H1 (cell line): Measurements from ENCODE around the gene SRRM2. TPM values are rescaled to one million over a fixed set of nuclear protein-coding genes. Genes with fewer than 3 reads are reported as not detected.

Source experiments
- CTCF ChIA-PET: fragments of 300-600 bp; sonication (Branson Sonifier 250); formaldehyde crosslinking; loops from one replicate; lab custom pipeline; 2021; ENCODE audit not compliant: partially characterized antibody; lab: Charles Lee
- POLR2A ChIA-PET: fragments of 300-600 bp; sonication (Branson Sonifier 250); formaldehyde crosslinking; loops from one replicate; lab custom pipeline; 2021; ENCODE audit warnings: inconsistent platforms; ENCODE audit not compliant: partially characterized antibody; lab: Charles Lee
- DNase-seq, 2 experiments: peaks; one replicate each; pipeline versions ENCODE4 v3.0.0 to v3.0.0-alpha.2; 2010 to 2022; ENCODE audit warnings: low spot score in 2 of 2, low read depth in 1 of 2, mixed read lengths in 1 of 2
- FAIRE-seq: peaks from 2 replicates; lab custom pipeline; 2011; peaks lifted over from hg19 to GRCh38; lab: Jason Lieb, UNC
- H2AFZ ChIP-seq: 2 replicates; pipeline ENCODE4 v1.8.1; 2012; ENCODE audit warnings: low read length, inconsistent platforms
- H2AK5ac ChIP-seq: 2 replicates; pipeline ENCODE4 v1.6.1; 2013; ENCODE audit warnings: low read depth, low read length
- H2BK120ac ChIP-seq: replicated peaks from 2 replicates; pipeline ENCODE3; 2013; ENCODE audit warnings: low read depth, low read length, inconsistent platforms
- H2BK12ac ChIP-seq: 2 replicates; pipeline ENCODE4 v1.6.1; 2013; ENCODE audit warnings: low read depth, low read length
- H2BK15ac ChIP-seq: 2 replicates; pipeline ENCODE4 v1.6.1; 2013; ENCODE audit warnings: low read length
- H2BK20ac ChIP-seq: 2 replicates; pipeline ENCODE4 v1.6.1; 2013; ENCODE audit warnings: low read length
- H2BK5ac ChIP-seq: 2 replicates; pipeline ENCODE4 v1.6.1; 2013; ENCODE audit warnings: low read depth, low read length
- H3K14ac ChIP-seq: 2 replicates; pipeline ENCODE4 v1.6.1; 2013; ENCODE audit warnings: inconsistent platforms; ENCODE audit not compliant: insufficient read length
- H3K18ac ChIP-seq: 2 replicates; pipeline ENCODE4 v1.6.1; 2013; ENCODE audit warnings: low read length; ENCODE audit errors: extremely low read depth
- H3K23ac ChIP-seq: 2 replicates; pipeline ENCODE4 v1.6.1; 2013; ENCODE audit warnings: inconsistent platforms; ENCODE audit not compliant: insufficient read length
- H3K23me2 ChIP-seq: 2 replicates; pipeline ENCODE4 v1.6.1; 2013; ENCODE audit warnings: low read depth, low read length
- H3K27ac ChIP-seq: 2 replicates; pipeline ENCODE4 v1.6.1; 2011; ENCODE audit warnings: low read depth, low read length, inconsistent platforms
- H3K27me3 ChIP-seq, 4 experiments: replicated peaks in 1 of 4; 1 replicate in 1 of 4; 2 replicates in 3 of 4; pipeline versions ENCODE4 v1.6.1 to v1.8.1; 2011 to 2013; ENCODE audit warnings: low read length in 3 of 4, mild to moderate bottlenecking in 3 of 4, inconsistent platforms in 2 of 4, mixed read lengths in 2 of 4, moderate library complexity in 1 of 4; ENCODE audit not compliant: control insufficient read depth in 3 of 4, insufficient read depth in 3 of 4; ENCODE audit errors: extremely low read depth in 1 of 4
- H3K36me3 ChIP-seq, 4 experiments: 2 replicates each; pipeline versions ENCODE4 v1.6.1 to v1.8.1; 2011 to 2013; ENCODE audit warnings: mild to moderate bottlenecking in 4 of 4, low read length in 3 of 4, moderate library complexity in 2 of 4, control low read depth in 1 of 4, inconsistent platforms in 1 of 4; ENCODE audit not compliant: insufficient read depth in 4 of 4, control insufficient read depth in 2 of 4
- H3K4ac ChIP-seq: replicated peaks from 2 replicates; pipeline ENCODE3; 2013; ENCODE audit warnings: low read length, low read depth, mixed read lengths, inconsistent platforms; ENCODE audit not compliant: insufficient read length
- H3K4me1 ChIP-seq, 4 experiments: replicated peaks in 1 of 4; 1 replicate in 1 of 4; 2 replicates in 3 of 4; pipeline versions ENCODE4 v1.6.1 to v1.8.1; 2011 to 2013; ENCODE audit warnings: low read length in 3 of 4, inconsistent platforms in 2 of 4, mixed read lengths in 1 of 4; ENCODE audit not compliant: insufficient read depth in 4 of 4, control insufficient read depth in 3 of 4
- H3K4me2 ChIP-seq, 2 experiments: 2 replicates each; pipeline versions ENCODE4 v1.6.1 to v1.8.1; 2011 to 2013; ENCODE audit warnings: low read depth in 2 of 2, low read length in 2 of 2, control low read depth in 1 of 2, inconsistent platforms in 1 of 2, mild to moderate bottlenecking in 1 of 2; ENCODE audit not compliant: insufficient read depth in 1 of 2
- H3K4me3 ChIP-seq, 4 experiments: fragments of 200-600, 300-600 bp in 1 of 4; sonication (generic), shearing (Covaris generic), sonication (Bioruptor Twin) in 1 of 4; 2 replicates each; pipeline versions ENCODE4 v1.5.1 to v1.8.1; 2011 to 2016; ENCODE audit warnings: low read length in 4 of 4, low read depth in 3 of 4, control low read depth in 2 of 4, inconsistent platforms in 2 of 4, mild to moderate bottlenecking in 2 of 4, mixed read lengths in 1 of 4, moderate library complexity in 1 of 4; ENCODE audit not compliant: insufficient read depth in 2 of 4; ENCODE audit errors: extremely low read depth in 1 of 4
- H3K56ac ChIP-seq: replicated peaks from 2 replicates; pipeline ENCODE3; 2013; ENCODE audit warnings: low read depth, mild to moderate bottlenecking, mixed read lengths, low read length, inconsistent platforms; ENCODE audit not compliant: insufficient read length
- H3K79me1 ChIP-seq: 2 replicates; pipeline ENCODE4 v1.6.1; 2013; ENCODE audit warnings: low read depth, low read length, control low read depth
- H3K79me2 ChIP-seq, 2 experiments: 2 replicates each; pipeline versions ENCODE4 v1.6.1 to v1.8.1; 2012 to 2013; ENCODE audit warnings: low read length in 2 of 2, mild to moderate bottlenecking in 2 of 2, inconsistent platforms in 1 of 2; ENCODE audit not compliant: insufficient read depth in 2 of 2, control insufficient read depth in 1 of 2
- H3K9ac ChIP-seq, 4 experiments: replicated peaks in 1 of 4; 1 replicate in 1 of 4; 2 replicates in 3 of 4; pipeline versions ENCODE4 v1.6.1 to v1.8.1; 2011 to 2013; ENCODE audit warnings: low read depth in 3 of 4, low read length in 3 of 4, control low read depth in 2 of 4, mild to moderate bottlenecking in 2 of 4, moderate library complexity in 2 of 4, inconsistent platforms in 1 of 4; ENCODE audit errors: extremely low read depth in 1 of 4
- H3K9me3 ChIP-seq, 2 experiments: 2 replicates each; pipeline versions ENCODE4 v1.6.1 to v1.8.1; 2012 to 2013; ENCODE audit warnings: mild to moderate bottlenecking in 2 of 2, moderate library complexity in 2 of 2, control low read depth in 1 of 2, inconsistent platforms in 1 of 2, low read depth in 1 of 2, low read length in 1 of 2, mixed read lengths in 1 of 2; ENCODE audit not compliant: insufficient read depth in 2 of 2
- H4K20me1 ChIP-seq, 2 experiments: replicated peaks in 1 of 2; 2 replicates each; pipeline versions ENCODE3 to v1.8.1; 2011 to 2013; ENCODE audit warnings: inconsistent platforms in 2 of 2, low read length in 2 of 2, mild to moderate bottlenecking in 1 of 2; ENCODE audit not compliant: insufficient read depth in 2 of 2, control insufficient read depth in 1 of 2
- H4K5ac ChIP-seq: 2 replicates; pipeline ENCODE4 v1.6.1; 2013; ENCODE audit warnings: low read length, low read depth, mixed read lengths, inconsistent platforms; ENCODE audit not compliant: insufficient read length
- H4K8ac ChIP-seq: 2 replicates; pipeline ENCODE4 v1.8.0; 2013; ENCODE audit warnings: mild to moderate bottlenecking, moderate library complexity, low read length, inconsistent platforms; ENCODE audit not compliant: insufficient read depth; ENCODE audit errors: extremely low read depth
- H4K91ac ChIP-seq: replicated peaks from 2 replicates; pipeline ENCODE3; 2013; ENCODE audit warnings: low read length, mixed read lengths, inconsistent platforms; ENCODE audit not compliant: insufficient read length
- CTCF ChIP-seq, 3 experiments: IDR thresholded peaks; 1 replicate in 2 of 3; 2 replicates in 1 of 3; pipeline versions ENCODE4 v1.5.1 to v1.6.1; 2011; ENCODE audit warnings: low read length in 3 of 3, mild to moderate bottlenecking in 3 of 3, inconsistent platforms in 2 of 3, low read depth in 1 of 3, moderate library complexity in 1 of 3; ENCODE audit not compliant: insufficient read depth in 1 of 3; ENCODE audit errors: control extremely low read depth in 1 of 3
- GTF2F1 ChIP-seq: IDR thresholded peaks from 2 replicates; pipeline ENCODE4 v1.6.1; 2012; ENCODE audit warnings: low read depth, low read length, improper control_type of control experiment, borderline replicate concordance
- TCF12 ChIP-seq: IDR thresholded peaks from 2 replicates; pipeline ENCODE4 v1.6.1; 2011; ENCODE audit warnings: low read depth, mild to moderate bottlenecking, low read length
- WGBS, 2 experiments: shearing (Covaris generic) in 1 of 2; methylation state at CpG; one replicate each; pipeline versions ENCODE4 v1.1.6 to v1.1.7; 2013 to 2015; ENCODE audit warnings: low lambda C conversion rate in 2 of 2, mixed read lengths in 2 of 2, inconsistent platforms in 1 of 2, low coverage in 1 of 2, missing lambda C conversion rate in 1 of 2; ENCODE audit not compliant: insufficient replicate concordance in 2 of 2, insufficient coverage in 1 of 2, insufficient read length in 1 of 2; ENCODE audit errors: extremely low coverage in 1 of 2, missing lambda C conversion rate in 1 of 2; 5-methylcytosine and 5-hydroxymethylcytosine counted together
- polyA plus RNA-seq, 7 experiments: library from polyadenylated mRNA; depleted of rRNA in 3 of 7; stranded (reverse) in 5 of 7; unstranded in 2 of 7; fragments of >200 nt in 5 of 7; fragments of 200-250 nt in 2 of 7; gene quantifications; 1 replicate in 5 of 7; 2 replicates in 1 of 7; 4 replicates in 1 of 7; pipeline versions ENCODE4 v1.2.1 to v1.2.3, GENCODE V29; 2011 to 2013; ENCODE audit warnings: missing spikeins in 2 of 7, mixed read lengths in 2 of 7
- total RNA-seq: library from RNA; stranded (reverse); fragmentation: NEBNext Ultra II Directional; extraction: Animal tissue kit (Norgen Biotek cat#: 25700); gene quantifications from 2 replicates; pipeline ENCODE4 v1.2.1, GENCODE V29; 2021
- TF ChIP-seq, protein P1 (sequence below): IDR thresholded peaks from 2 replicates; pipeline ENCODE4 v1.6.1; 2011; ENCODE audit warnings: low read depth, mild to moderate bottlenecking, low read length; ENCODE audit not compliant: insufficient read depth

The SRRM2 gene
- total and polyA plus RNA-seq, 2 of the 8 experiments (the other 6 are each of a cell fraction or from before 2014, with no cell fraction given), result 300 to 579 TPM

DNA sequence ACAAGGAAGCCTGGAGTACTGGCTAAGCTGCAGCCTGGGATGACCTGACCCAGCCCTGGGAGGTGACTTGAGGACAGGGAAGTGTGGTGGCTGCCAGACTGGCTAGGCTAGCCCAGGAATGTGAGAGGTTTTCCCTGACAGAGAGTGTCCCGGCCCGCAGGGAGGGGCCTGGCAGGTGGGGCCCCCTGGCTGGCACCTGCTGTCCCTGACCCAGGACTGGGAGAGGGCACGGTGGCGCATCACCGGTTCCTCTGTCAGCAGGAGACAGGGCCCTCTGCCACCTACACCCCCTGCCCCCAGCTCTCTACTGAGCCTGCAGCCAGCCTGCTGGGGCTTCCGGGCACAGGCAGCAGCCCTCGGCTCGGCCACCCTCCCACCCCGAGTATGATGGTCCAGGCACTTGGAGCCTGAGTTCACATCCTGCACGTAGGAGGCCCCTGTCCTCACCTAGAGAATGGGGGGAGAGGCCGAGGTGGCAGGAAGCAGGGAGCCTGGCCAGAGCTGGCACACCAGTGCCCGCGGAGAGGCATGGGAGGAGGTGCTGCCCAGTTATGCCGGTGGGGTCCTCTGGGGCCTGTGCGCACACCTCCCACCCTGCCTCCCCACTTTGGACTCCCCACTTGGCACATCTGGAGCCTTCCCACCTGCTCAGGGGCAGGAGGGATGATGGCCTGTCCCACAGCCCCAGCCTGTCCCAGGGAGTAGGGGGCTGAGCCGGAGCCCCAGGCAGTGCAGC, 32.9 kb upstream of the SRRM2 start:
- H3K79me2 ChIP-seq, result no peaks in the 10 kb centered on the region
- H3K4me1 ChIP-seq, result peaks cover 0 to 12% (median 5%) of the 10 kb centered on the region in 4 experiments; a peak in 4 of 7 replicates
- DNase-seq (no peak), FAIRE-seq (no peak)
- H4K20me1 ChIP-seq, result peaks cover 0 to 5% of the 10 kb centered on the region in 2 experiments
- H3K4ac ChIP-seq, result no peak overlapping the region
- no peak overlapping the region for H3K14ac ChIP-seq
- H2BK120ac ChIP-seq, result no peak overlapping the region
- no peaks in the 10 kb centered on the region for H3K36me3 ChIP-seq
- H3K23ac ChIP-seq, result no peak overlapping the region
- WGBS, 2 experiments, result 80% methylated on average over 14 of the region's 16 CpGs; no CpG with 5 or more reads in 1 of the 2 experiments
- no peak overlapping the region for H2BK20ac ChIP-seq
- H3K56ac ChIP-seq, result no peak overlapping the region
- peak overlapping the region in 1 of 4 experiments; percentile 65; a peak in 2 of 8 replicates for H3K4me3 ChIP-seq
- H2BK15ac ChIP-seq, result no peak overlapping the region
- H3K9ac ChIP-seq, result no peak overlapping the region
- no peak overlapping the region for H4K5ac ChIP-seq
- H4K91ac ChIP-seq, result no peak overlapping the region
- H2AFZ ChIP-seq, result no peak overlapping the region
- ChIA-PET POLR2A (interaction anchor here (0.6 to 2.5 kb wide), 9 partner anchors 11 to 247 kb away, joined by 3 to 11 read pairs (median 4); partner anchors contain the start of gene SRRM2), CTCF (interaction anchor here (1.1 kb wide), 1 partner anchor 22 kb away, joined by 3 read pairs; no protein-coding TSS in a partner anchor)
- peak overlapping the region; percentile 59 to 63; a peak in 3 of 4 replicates for H3K4me2 ChIP-seq
- H3K18ac ChIP-seq, result peak overlapping the region; percentile 32; the same call in 1 of the 2 replicates
- no peaks in the 10 kb centered on the region; the same call in 1 of the 2 replicates for H3K23me2 ChIP-seq
- H3K27me3 ChIP-seq, result no peaks in the 10 kb centered on the region; a peak in 1 of 7 replicates
- H2BK12ac ChIP-seq, result no peak overlapping the region
- no peaks in the 10 kb centered on the region for H3K9me3 ChIP-seq
- no peak overlapping the region for H2AK5ac ChIP-seq
- peak overlapping the region; percentile 91 for H4K8ac ChIP-seq
- H3K79me1 ChIP-seq, result no peaks in the 10 kb centered on the region
- H3K27ac ChIP-seq, result no peak overlapping the region; the same call in 1 of the 2 replicates
- peak overlapping the region; percentile 52; the same call in 1 of the 2 replicates for H2BK5ac ChIP-seq
- TF ChIP-seq CTCF (IDR thresholded peaks at IDR 0.05; ENCODE audit: control extremely low read depth in 1 of 3, insufficient read depth in 1 of 3, low read depth in 1 of 3, low read length in 3 of 3) (no peak), GTF2F1 (no peak), TCF12 (no peak)
- TF ChIP-seq, protein P1, sequence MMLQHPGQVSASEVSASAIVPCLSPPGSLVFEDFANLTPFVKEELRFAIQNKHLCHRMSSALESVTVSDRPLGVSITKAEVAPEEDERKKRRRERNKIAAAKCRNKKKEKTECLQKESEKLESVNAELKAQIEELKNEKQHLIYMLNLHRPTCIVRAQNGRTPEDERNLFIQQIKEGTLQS, result no peak
